ENCODE data around the gene ATF1.

GRCh38 chr12:50862316-50862715 lies 98.4 kb downstream of the ATF1 start:
- TF ChIP-seq CTCF (IDR thresholded peaks at IDR 0.05) (no peak), NFIC (IDR thresholded peaks at IDR 0.05; ENCODE audit: borderline replicate concordance) (no peak), EZH2phosphoT487 (IDR thresholded peaks at IDR 0.05; ENCODE audit: borderline replicate concordance, low read depth) (no peak), EP300 (IDR thresholded peaks at IDR 0.05; ENCODE audit: borderline replicate concordance in 1 of 2, low read depth in 1 of 2, low read length in 1 of 2) (no peak), GABPA (IDR thresholded peaks at IDR 0.05; ENCODE audit: low read depth) (no peak), TAF1 (IDR thresholded peaks at IDR 0.05; ENCODE audit: borderline replicate concordance, low read depth, low read length) (no peak), REST (IDR thresholded peaks at IDR 0.05; ENCODE audit: low read depth, low read length) (no peak), FOXM1 (IDR thresholded peaks at IDR 0.05; ENCODE audit: low read depth) (no peak), USF2 (IDR thresholded peaks at IDR 0.05; ENCODE audit: borderline replicate concordance, low read depth, low read length) (no peak)
- TF ChIP-seq, protein P1, sequence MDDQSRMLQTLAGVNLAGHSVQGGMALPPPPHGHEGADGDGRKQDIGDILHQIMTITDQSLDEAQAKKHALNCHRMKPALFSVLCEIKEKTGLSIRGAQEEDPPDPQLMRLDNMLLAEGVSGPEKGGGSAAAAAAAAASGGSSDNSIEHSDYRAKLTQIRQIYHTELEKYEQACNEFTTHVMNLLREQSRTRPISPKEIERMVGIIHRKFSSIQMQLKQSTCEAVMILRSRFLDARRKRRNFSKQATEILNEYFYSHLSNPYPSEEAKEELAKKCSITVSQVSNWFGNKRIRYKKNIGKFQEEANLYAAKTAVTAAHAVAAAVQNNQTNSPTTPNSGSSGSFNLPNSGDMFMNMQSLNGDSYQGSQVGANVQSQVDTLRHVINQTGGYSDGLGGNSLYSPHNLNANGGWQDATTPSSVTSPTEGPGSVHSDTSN (IDR thresholded peaks at IDR 0.05), result no peak
